A673 (cell line): ENCODE data around the gene SIK3. TPM values are rescaled to one million over a fixed set of nuclear protein-coding genes. Genes with fewer than 3 reads are reported as not detected.

Experiments
- BruUV-seq: library from RNA; stranded (reverse); fragments of 400-500 nt; replicated peaks from 2 replicates; lab custom pipeline; 2021; lab: Mats Ljungman, UMichigan
- CTCF ChIA-PET: fragments of 300-600 bp; sonication (Branson Sonifier 250); formaldehyde crosslinking; loops from one replicate; lab custom pipeline; 2022; ENCODE audit warnings: antibody characterized with exemption; lab: Charles Lee
- POLR2A ChIA-PET: fragments of 300-600 bp; sonication (Branson Sonifier 250); formaldehyde crosslinking; loops from one replicate; lab custom pipeline; 2022; ENCODE audit warnings: antibody characterized with exemption; ENCODE audit not compliant: low non-redundant PET; lab: Charles Lee
- DNase-seq: peaks from one replicate; pipeline ENCODE4 v3.0.0-alpha.2; 2015; ENCODE audit warnings: low spot score
- H3K27ac ChIP-seq: fragments of 200-600 bp; sonication (generic); 2 replicates; pipeline ENCODE4 v1.5.1; 2016; ENCODE audit warnings: mixed run types, low read depth, mild to moderate bottlenecking, mixed read lengths, antibody characterized with exemption, low read length; ENCODE audit not compliant: poor library complexity, severe bottlenecking
- H3K27me3 ChIP-seq: fragments of 200-600 bp; sonication (generic); replicated peaks from 2 replicates; pipeline ENCODE4 v1.6.1; 2017; ENCODE audit warnings: mixed run types, low read depth, mild to moderate bottlenecking, mixed read lengths, antibody characterized with exemption, low read length; ENCODE audit not compliant: insufficient read depth, poor library complexity
- H3K36me3 ChIP-seq: fragments of 200-600 bp; sonication (generic); 2 replicates; pipeline ENCODE4 v1.6.1; 2016; ENCODE audit warnings: mixed run types, mild to moderate bottlenecking, mixed read lengths, antibody characterized with exemption, low read length; ENCODE audit not compliant: insufficient read depth, poor library complexity, severe bottlenecking
- H3K4me1 ChIP-seq: fragments of 200-600 bp; sonication (generic); 2 replicates; pipeline ENCODE4 v1.6.1; 2017; ENCODE audit warnings: mixed run types, mild to moderate bottlenecking, mixed read lengths, antibody characterized with exemption, low read length; ENCODE audit not compliant: insufficient read depth, poor library complexity, severe bottlenecking
- H3K4me3 ChIP-seq: fragments of 200-600 bp; sonication (generic); 2 replicates; pipeline ENCODE4 v1.5.1; 2016; ENCODE audit warnings: low read depth, mixed run types, mild to moderate bottlenecking, mixed read lengths, low read length; ENCODE audit not compliant: poor library complexity, severe bottlenecking
- H3K9me3 ChIP-seq: fragments of 200-600 bp; sonication (generic); 2 replicates; pipeline ENCODE4 v1.6.1; 2016; ENCODE audit warnings: mixed run types, low read depth, mild to moderate bottlenecking, mixed read lengths, antibody characterized with exemption, low read length; ENCODE audit not compliant: poor library complexity, severe bottlenecking
- CTCF ChIP-seq: fragments of 300-800, 200-600 bp; sonication (generic); conservative IDR thresholded peaks from 2 replicates; pipeline ENCODE4 v1.5.1; 2017; ENCODE audit warnings: low read depth, mild to moderate bottlenecking, antibody characterized with exemption, low read length, moderate library complexity, mixed read lengths
- EZH2 ChIP-seq: fragments of 200-600 bp; sonication (generic); IDR thresholded peaks from 2 replicates; pipeline ENCODE4 v1.6.1; 2017; ENCODE audit warnings: borderline replicate concordance, low read depth, mild to moderate bottlenecking, mixed read lengths, antibody characterized with exemption, low read length; ENCODE audit not compliant: poor library complexity, severe bottlenecking
- intact Hi-C: fragments of 100-400 bp; cut with micrococcal nuclease; formaldehyde crosslinking; loops from one replicate; pipeline ENCODE4 v1.10.0; 2022; ENCODE audit not compliant: unreplicated experiment
- total RNA-seq: library from RNA; stranded (reverse); gene quantifications from 2 replicates; pipeline ENCODE4 v1.2.3, GENCODE V29; 2021

SIK3 gene
- total RNA-seq, 1 experiment from 2014 or later, result 81.7 TPM

- intact Hi-C loops, result no loop called here
- Histone ChIP-seq H3K27ac (no peak overlapping the region), H3K27me3 (no peaks in the 10 kb centered on the region), H3K9me3 (no peaks in the 10 kb centered on the region), H3K4me1 (peaks cover 24% of the 10 kb centered on the region), H3K4me3 (no peak overlapping the region), H3K36me3 (no peaks in the 10 kb centered on the region)
- ChIA-PET CTCF (no interaction called here), POLR2A (no interaction called here)
- no TSS peak for BruUV-seq
- TF ChIP-seq CTCF, result no peak
- no peak for TF ChIP-seq EZH2
- DNase-seq, result no peak
Measured at GRCh38 chr11:116963813-116964212, 134.4 kb downstream of the SIK3 start.

- no peaks in the 10 kb centered on the region for H3K9me3 ChIP-seq
- DNase-seq, result no peak
- no peak overlapping the region for H3K4me3 ChIP-seq
- TF ChIP-seq EZH2, result no peak
- no peak for TF ChIP-seq CTCF
- peaks cover 30% of the 10 kb centered on the region for H3K4me1 ChIP-seq
- no peaks in the 10 kb centered on the region for H3K27me3 ChIP-seq
- H3K36me3 ChIP-seq, result no peaks in the 10 kb centered on the region
- POLR2A ChIA-PET, result interaction anchor here (0.6 kb wide), 1 partner anchor 10 kb away, joined by 3 read pairs; no protein-coding TSS in a partner anchor
- CTCF ChIA-PET, result no interaction called here
- intact Hi-C loops, result no loop called here
- no TSS peak for BruUV-seq
- H3K27ac ChIP-seq, result no peak overlapping the region
Measured at GRCh38 chr11:116962108-116962507, 136.1 kb downstream of the SIK3 start.

- H3K36me3 ChIP-seq, result no peaks in the 10 kb centered on the region
- BruUV-seq, result no TSS peak
- no peak overlapping the region for H3K27ac ChIP-seq
- CTCF ChIA-PET, result no interaction called here
- no peak for DNase-seq
- H3K9me3 ChIP-seq, result no peaks in the 10 kb centered on the region
- POLR2A ChIA-PET, result no interaction called here
- TF ChIP-seq EZH2 (no peak), CTCF (no peak)
- H3K27me3 ChIP-seq, result no peaks in the 10 kb centered on the region
- intact Hi-C loops, result no loop called here
- no peak overlapping the region for H3K4me3 ChIP-seq
- H3K4me1 ChIP-seq, result peaks cover 33% of the 10 kb centered on the region
Measured at GRCh38 chr11:116960930-116961329, 137.3 kb downstream of the SIK3 start.
